Fibroblast of peridontal ligament (primary cell): Measurements from ENCODE around the gene C11orf42.
"Not testable (repeated sequence)": the region's sequence is repeated elsewhere in the genome, so short reads cannot be mapped to it uniquely, and the experiment has no call there.

Source experiments
- DNase-seq: peaks from one replicate; pipeline ENCODE4 v3.0.0-alpha.2; 2010; ENCODE audit errors: extremely low read depth

Gene C11orf42

GRCh38 chr11:6219359-6219758 is 14.0 kb downstream of the C11orf42 start:
- DNase-seq, result peak; percentile 96

- DNase-seq, result no peak
Measured at GRCh38 chr11:6223854-6224253, 18.5 kb downstream of the C11orf42 start.

GRCh38 chr11:6224421-6224820 is 19.1 kb downstream of the C11orf42 start:
- no peak for DNase-seq

GRCh38 chr11:6225024-6225423 is 19.7 kb downstream of the C11orf42 start:
- DNase-seq, result no peak

- no peak for DNase-seq
Measured at GRCh38 chr11:6225896-6226295, 20.5 kb downstream of the C11orf42 start.

GRCh38 chr11:6228520-6228919 is 23.2 kb downstream of the C11orf42 start:
- DNase-seq, result no peak

- no peak for DNase-seq
Measured at GRCh38 chr11:6229911-6230310, 24.6 kb downstream of the C11orf42 start.

- no peak for DNase-seq
Measured at GRCh38 chr11:6232899-6233298, 27.5 kb downstream of the C11orf42 start.

- no peak for DNase-seq
Measured at GRCh38 chr11:6233984-6234386, 28.6 kb downstream of the C11orf42 start.

GRCh38 chr11:6234387-6235107 is 29.2 kb downstream of the C11orf42 start, which contains the start of gene FHIP1B:
FHIP1B (minus strand) TSS chr11:6234636; CDS start chr11:6224516, 10,120 bp downstream.
- DNase-seq, result peak; percentile 99

GRCh38 chr11:6237266-6237665 is 31.9 kb downstream of the C11orf42 start:
- DNase-seq, result no peak

GRCh38 chr11:6237761-6238302 is 32.5 kb downstream of the C11orf42 start:
- no peak for DNase-seq

- no peak for DNase-seq
Measured at GRCh38 chr11:6238902-6239301, 33.5 kb downstream of the C11orf42 start, which contains the start of gene CNGA4. CNGA4 (plus strand) TSS chr11:6239089; CDS start chr11:6239207, 118 bp downstream.

GRCh38 chr11:6240139-6240538 is 34.8 kb downstream of the C11orf42 start:
- DNase-seq, result no peak

GRCh38 chr11:6240781-6241180 is 35.4 kb downstream of the C11orf42 start:
- no peak for DNase-seq

GRCh38 chr11:6241316-6241715 is 36.0 kb downstream of the C11orf42 start:
- DNase-seq, result no peak

- no peak for DNase-seq
Measured at GRCh38 chr11:6245536-6245935, 40.2 kb downstream of the C11orf42 start.

GRCh38 chr11:6248248-6248647 is 42.9 kb downstream of the C11orf42 start:
- DNase-seq, result peak; percentile 90

- not testable (repeated sequence) for DNase-seq
Measured at GRCh38 chr11:6248897-6249296, 43.5 kb downstream of the C11orf42 start.

- DNase-seq, result peak; percentile 86
Measured at GRCh38 chr11:6249770-6250555, 44.6 kb downstream of the C11orf42 start.

GRCh38 chr11:6251120-6251733 is 45.9 kb downstream of the C11orf42 start:
- peak; percentile 69 for DNase-seq

- DNase-seq, result peak; percentile 48
Measured at GRCh38 chr11:6251990-6252473, 46.7 kb downstream of the C11orf42 start.
